NT2/D1 (cell line): Measurements from ENCODE around the gene CAVIN2.

ENCODE experiments used
- DNase-seq: peaks from one replicate; pipeline ENCODE4 v3.0.0-alpha.2; 2011; ENCODE audit warnings: low read depth, low spot score
- H3K27me3 ChIP-seq: 2 replicates; pipeline ENCODE4 v1.6.0; 2011; ENCODE audit warnings: mild to moderate bottlenecking; ENCODE audit not compliant: insufficient read length, insufficient read depth
- H3K36me3 ChIP-seq: 2 replicates; pipeline ENCODE4 v1.6.1; 2011; ENCODE audit warnings: mild to moderate bottlenecking, low read length, mixed read lengths; ENCODE audit not compliant: insufficient read depth, insufficient read length
- H3K4me1 ChIP-seq: 2 replicates; pipeline ENCODE4 v1.5.1; 2011; ENCODE audit not compliant: insufficient read depth, insufficient read length
- H3K4me3 ChIP-seq: 2 replicates; pipeline ENCODE4 v1.5.1; 2011; ENCODE audit warnings: low read depth; ENCODE audit not compliant: insufficient read length
- H3K9ac ChIP-seq: 2 replicates; pipeline ENCODE4 v1.6.0; 2011; ENCODE audit warnings: low read depth; ENCODE audit not compliant: insufficient read length
- H3K9me3 ChIP-seq: 2 replicates; pipeline ENCODE4 v1.5.1; 2011; ENCODE audit warnings: mild to moderate bottlenecking, low read length; ENCODE audit not compliant: insufficient read depth
- SUZ12 ChIP-seq: IDR thresholded peaks from 2 replicates; pipeline ENCODE4 v1.6.1; 2011; ENCODE audit not compliant: insufficient read length, insufficient read depth; ENCODE audit errors: extremely low read depth
- YY1 ChIP-seq: IDR thresholded peaks from 2 replicates; pipeline ENCODE4 v1.6.1; 2011; ENCODE audit not compliant: insufficient read length, insufficient read depth
- ZNF274 ChIP-seq: IDR thresholded peaks from 2 replicates; pipeline ENCODE4 v1.6.1; 2011; ENCODE audit warnings: mild to moderate bottlenecking, low read depth, low read length

The CAVIN2 gene

DNA sequence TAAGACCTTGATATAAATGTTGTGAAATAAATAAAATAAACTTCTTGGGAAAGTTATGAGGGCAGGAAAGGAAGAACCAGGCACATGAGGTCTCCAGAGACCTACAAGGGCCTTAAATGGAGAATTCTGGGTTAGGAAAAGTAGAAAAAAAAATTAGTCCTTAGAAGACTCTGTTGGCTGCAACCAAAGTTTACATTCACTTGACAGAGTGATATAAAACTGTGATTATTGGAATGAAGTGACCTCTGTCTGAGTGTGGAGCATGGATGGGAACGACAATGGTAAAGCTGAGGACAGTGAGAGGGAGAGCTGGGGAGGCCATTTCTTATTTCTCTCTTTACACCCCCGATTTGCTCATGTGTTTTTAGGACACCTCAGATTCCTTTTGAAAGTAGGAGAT lies 29.0 kb upstream of the CAVIN2 start:
- no peaks in the 10 kb centered on the region for H3K36me3 ChIP-seq
- H3K9me3 ChIP-seq, result no peaks in the 10 kb centered on the region
- H3K4me1 ChIP-seq, result no peaks in the 10 kb centered on the region
- H3K9ac ChIP-seq, result no peak overlapping the region
- H3K4me3 ChIP-seq, result no peak overlapping the region
- no peak for TF ChIP-seq SUZ12
- TF ChIP-seq ZNF274, result no peak
- TF ChIP-seq YY1, result no peak
- no peaks in the 10 kb centered on the region for H3K27me3 ChIP-seq
- DNase-seq, result no peak

GRCh38 chr2:191870744-191871143 lies 23.9 kb upstream of the CAVIN2 start:
- no peak overlapping the region for H3K4me3 ChIP-seq
- H3K27me3 ChIP-seq, result no peaks in the 10 kb centered on the region
- no peak for DNase-seq
- no peaks in the 10 kb centered on the region for H3K9me3 ChIP-seq
- H3K9ac ChIP-seq, result no peak overlapping the region
- no peaks in the 10 kb centered on the region for H3K4me1 ChIP-seq
- TF ChIP-seq SUZ12 (no peak), ZNF274 (no peak), YY1 (no peak)
- no peaks in the 10 kb centered on the region for H3K36me3 ChIP-seq

GRCh38 chr2:191869781-191870180 lies 22.9 kb upstream of the CAVIN2 start:
- Histone ChIP-seq H3K27me3 (no peaks in the 10 kb centered on the region), H3K36me3 (no peaks in the 10 kb centered on the region), H3K4me1 (no peaks in the 10 kb centered on the region), H3K9ac (no peak overlapping the region), H3K4me3 (no peak overlapping the region), H3K9me3 (peaks cover 6% of the 10 kb centered on the region)
- TF ChIP-seq ZNF274, result no peak
- TF ChIP-seq SUZ12, result no peak
- no peak for TF ChIP-seq YY1
- DNase-seq, result no peak

GRCh38 chr2:191869178-191869577 lies 22.3 kb upstream of the CAVIN2 start:
- TF ChIP-seq YY1 (no peak), SUZ12 (no peak), ZNF274 (no peak)
- Histone ChIP-seq H3K9ac (no peak overlapping the region), H3K4me1 (no peaks in the 10 kb centered on the region), H3K27me3 (no peaks in the 10 kb centered on the region), H3K36me3 (no peaks in the 10 kb centered on the region), H3K9me3 (peaks cover 10% of the 10 kb centered on the region), H3K4me3 (no peak overlapping the region)
- DNase-seq, result peak; percentile 91

- Histone ChIP-seq H3K27me3 (no peaks in the 10 kb centered on the region), H3K4me3 (no peak overlapping the region), H3K4me1 (no peaks in the 10 kb centered on the region), H3K9ac (no peak overlapping the region), H3K36me3 (no peaks in the 10 kb centered on the region), H3K9me3 (peaks cover 10% of the 10 kb centered on the region)
- DNase-seq, result no peak
- no peak for TF ChIP-seq SUZ12
- no peak for TF ChIP-seq ZNF274
- TF ChIP-seq YY1, result no peak
These were observed 20.6 kb upstream of the CAVIN2 start for GRCh38 chr2:191867507-191867847.

DNA sequence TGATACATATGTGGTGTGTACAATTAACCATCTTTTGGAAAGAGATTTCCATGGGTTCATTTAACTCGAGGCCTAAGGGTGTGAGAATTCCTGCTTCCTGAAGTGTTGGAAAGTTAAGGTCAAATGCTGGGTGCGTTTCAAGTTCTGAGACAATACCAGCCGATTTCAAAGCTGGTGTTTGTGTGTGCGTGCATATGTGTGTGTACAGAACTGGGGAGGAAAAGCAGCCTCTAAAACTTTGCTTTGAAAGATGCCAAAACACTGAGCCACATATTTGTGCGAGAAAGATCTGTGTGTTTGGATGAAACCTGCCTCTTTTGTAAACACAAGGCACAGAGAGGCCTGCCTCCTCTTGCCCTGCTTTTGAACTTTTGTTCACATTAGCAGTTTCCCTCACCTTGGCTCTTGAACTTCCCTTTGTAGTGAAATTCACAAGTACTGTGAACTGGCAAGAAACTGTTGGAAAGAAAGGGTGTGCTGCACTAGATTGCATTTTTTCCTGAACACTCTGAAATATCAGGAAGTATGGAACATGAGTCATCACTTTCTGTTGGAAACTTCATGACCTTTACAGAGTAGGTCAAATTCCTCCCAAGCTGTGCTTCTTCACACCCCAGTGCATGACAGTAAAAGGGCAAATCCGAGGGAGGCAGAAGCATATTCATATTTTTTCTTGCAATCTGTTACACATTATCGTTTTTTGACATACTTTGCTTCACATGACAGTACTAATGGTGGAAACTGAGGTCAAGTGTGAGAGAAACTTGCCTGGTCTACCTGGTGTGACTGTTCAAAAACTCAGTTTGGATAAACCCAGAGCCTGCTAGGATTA lies 20.0 kb upstream of the CAVIN2 start:
- Histone ChIP-seq H3K4me1 (no peaks in the 10 kb centered on the region), H3K9me3 (peaks cover 10% of the 10 kb centered on the region), H3K4me3 (no peak overlapping the region), H3K36me3 (no peaks in the 10 kb centered on the region), H3K9ac (no peak overlapping the region), H3K27me3 (no peaks in the 10 kb centered on the region)
- no peak for DNase-seq
- no peak for TF ChIP-seq ZNF274
- no peak for TF ChIP-seq SUZ12
- TF ChIP-seq YY1, result no peak

GRCh38 chr2:191866195-191866594 lies 19.3 kb upstream of the CAVIN2 start:
- H3K36me3 ChIP-seq, result no peaks in the 10 kb centered on the region
- H3K9ac ChIP-seq, result no peak overlapping the region
- TF ChIP-seq SUZ12 (no peak), ZNF274 (no peak), YY1 (no peak)
- DNase-seq, result no peak
- peaks cover 10% of the 10 kb centered on the region for H3K9me3 ChIP-seq
- no peak overlapping the region for H3K4me3 ChIP-seq
- no peaks in the 10 kb centered on the region for H3K27me3 ChIP-seq
- H3K4me1 ChIP-seq, result no peaks in the 10 kb centered on the region
